K562 (cell line): ENCODE data around the gene ZNF584. TPM values are rescaled to one million over a fixed set of nuclear protein-coding genes. Genes with fewer than 3 reads are reported as not detected.

Experiments used
- ATAC-seq: fragments of 200-7000 bp; cut with Tn5 transposase; 3 replicates; pipeline ENCODE4 v1.9.1; 2020; ENCODE audit warnings: moderate library complexity
- BruUV-seq: library from RNA; stranded (reverse); fragments of 400-500 nt; replicated peaks from 2 replicates; lab custom pipeline; 2021; lab: Mats Ljungman, UMichigan
- CTCF ChIA-PET: fragments of 300-600 bp; formaldehyde crosslinking; extraction: SDS; loops from one replicate; lab custom pipeline; 2021; ENCODE audit warnings: low intra/inter-chr PET ratio; lab: Yijun Ruan, JAX
- POLR2A ChIA-PET: fragments of 300-600, 350-650 bp; sonication (Branson Sonifier 250); formaldehyde crosslinking; extraction: SDS; loops from one replicate; lab custom pipeline; 2021; ENCODE audit warnings: antibody characterized with exemption, inconsistent platforms; lab: Yijun Ruan, JAX
- DNase-seq, 4 experiments: peaks; one replicate each; pipeline versions ENCODE4 v3.0.0 to v3.0.0-alpha.2; 2011 to 2018; ENCODE audit warnings: low spot score in 3 of 4, mixed read lengths in 3 of 4; ENCODE audit errors: extremely low read depth in 1 of 4
- FAIRE-seq: peaks from 2 replicates; lab custom pipeline; 2011; peaks lifted over from hg19 to GRCh38; lab: Jason Lieb, UNC
- H2AFZ ChIP-seq: 2 replicates; pipeline ENCODE4 v1.6.0; 2011; ENCODE audit warnings: low read depth, low read length, control low read depth, inconsistent platforms
- H3K27ac ChIP-seq: fragments of 200-600 bp; 3 replicates; pipeline ENCODE4 v1.8.0; 2011; ENCODE audit warnings: low read depth, mild to moderate bottlenecking, control low read depth, inconsistent platforms, low read length, moderate library complexity, mixed read lengths; ENCODE audit errors: extremely low read depth
- H3K27me3 ChIP-seq, 2 experiments: fragments of 300-600 bp in 1 of 2; 2 replicates in 1 of 2; 3 replicates in 1 of 2; pipeline versions ENCODE4 v1.6.0 to v1.8.0; 2011; ENCODE audit warnings: inconsistent platforms in 2 of 2, low read length in 2 of 2, mild to moderate bottlenecking in 1 of 2, mixed read lengths in 1 of 2, moderate library complexity in 1 of 2; ENCODE audit not compliant: control insufficient read depth in 2 of 2, insufficient read depth in 2 of 2
- H3K36me3 ChIP-seq: fragments of 300-600 bp; 3 replicates; pipeline ENCODE4 v1.8.0; 2011; ENCODE audit warnings: mild to moderate bottlenecking, low read length, inconsistent platforms; ENCODE audit not compliant: control insufficient read depth, insufficient read depth
- H3K4me1 ChIP-seq, 2 experiments: fragments of 200-600 bp in 1 of 2; replicated peaks in 1 of 2; 2 replicates in 1 of 2; 3 replicates in 1 of 2; pipeline versions ENCODE4 v1.5.1 to v1.8.0; 2011; ENCODE audit warnings: inconsistent platforms in 2 of 2, low read length in 2 of 2, mild to moderate bottlenecking in 1 of 2, mixed read lengths in 1 of 2, moderate library complexity in 1 of 2; ENCODE audit not compliant: control insufficient read depth in 2 of 2, insufficient read depth in 2 of 2
- H3K4me2 ChIP-seq: 2 replicates; pipeline ENCODE4 v1.6.1; 2011; ENCODE audit warnings: low read length, control low read depth, inconsistent platforms, mixed read lengths; ENCODE audit not compliant: insufficient read depth
- H3K4me3 ChIP-seq: fragments of 200-600 bp; sonication (generic), shearing (Covaris generic); 2 replicates; pipeline ENCODE4 v1.5.1; 2016; ENCODE audit warnings: control low read depth, inconsistent platforms
- H3K79me2 ChIP-seq: fragments of 200-600 bp; 3 replicates; pipeline ENCODE4 v1.8.0; 2011; ENCODE audit warnings: low read length, inconsistent platforms; ENCODE audit not compliant: control insufficient read depth, insufficient read depth
- H3K9ac ChIP-seq, 2 experiments: 2 replicates each; pipeline versions ENCODE4 v1.6.0 to v1.6.1; 2011; ENCODE audit warnings: low read depth in 2 of 2, low read length in 2 of 2, control low read depth in 1 of 2, inconsistent platforms in 1 of 2, mild to moderate bottlenecking in 1 of 2, mixed read lengths in 1 of 2; ENCODE audit not compliant: insufficient read depth in 1 of 2
- H3K9me1 ChIP-seq: one replicate; pipeline ENCODE4 v1.6.0; 2011; ENCODE audit warnings: inconsistent platforms, mild to moderate bottlenecking, low read length, moderate library complexity; ENCODE audit not compliant: control insufficient read depth, insufficient read depth
- H3K9me3 ChIP-seq: replicated peaks from 2 replicates; pipeline ENCODE4 v1.5.1; 2011; ENCODE audit warnings: low read depth, low read length, inconsistent platforms; ENCODE audit not compliant: control insufficient read depth, insufficient read depth
- H4K20me1 ChIP-seq: replicated peaks from 2 replicates; pipeline ENCODE4 v1.6.1; 2011; ENCODE audit warnings: low read length, inconsistent platforms, mixed read lengths; ENCODE audit not compliant: control insufficient read depth, insufficient read depth
- PURB ChIP-seq: sonication (generic); formaldehyde crosslinking; IDR thresholded peaks from 2 replicates; pipeline ENCODE4 v1.9.0; 2021; ENCODE audit warnings: low read depth, mild to moderate bottlenecking, missing genetic modification reagents
- TCF7L2 ChIP-seq: fragments of 150-350 bp; IDR thresholded peaks from 2 replicates; pipeline ENCODE4 v1.6.1; 2016; ENCODE audit warnings: low read depth, mild to moderate bottlenecking, low read length, moderate library complexity
- TEAD1 ChIP-seq, 2 experiments: fragments of 450-650 bp in 1 of 2; sonication (generic) in 1 of 2; formaldehyde crosslinking; IDR thresholded peaks; 2 replicates each; pipeline versions ENCODE4 v1.4.0 to v1.8.0; 2020 to 2022; ENCODE audit warnings: mild to moderate bottlenecking in 2 of 2, missing genetic modification reagents in 1 of 2
- ZBTB33 ChIP-seq: sonication (generic); formaldehyde crosslinking; IDR thresholded peaks from 2 replicates; pipeline ENCODE4 v1.8.1; 2023; ENCODE audit warnings: mild to moderate bottlenecking, missing genetic modification reagents
- ZNF77 ChIP-seq: fragments of 250-450 bp; sonication (Bioruptor Pico); IDR thresholded peaks from 2 replicates; pipeline ENCODE4 v1.5.0; 2020
- WGBS: fragments of 100-300 bp; shearing (Covaris generic); methylation state at CpG from one replicate; pipeline ENCODE4 v1.1.6; 2016; ENCODE audit warnings: low coverage, mixed read lengths; ENCODE audit not compliant: insufficient coverage; ENCODE audit errors: missing lambda C conversion rate; 5-methylcytosine and 5-hydroxymethylcytosine counted together
- in situ Hi-C: fragments of 300-500 bp; cut with MboI; formaldehyde crosslinking; loops from 4 replicates; pipeline ENCODE4 v1.15.0; 2018; ENCODE audit warnings: inconsistent platforms, mixed read lengths
- intact Hi-C: fragments of 100-400 bp; cut with micrococcal nuclease; formaldehyde crosslinking; loops from 2 replicates; pipeline ENCODE4 v1.14.2; 2022
- polyA plus RNA-seq, 8 experiments: library from polyadenylated mRNA; depleted of rRNA in 4 of 8; stranded (reverse) in 5 of 8; unstranded in 3 of 8; fragments of >200 nt; fragmentation: Nextera tagmentation in 2 of 8; fragmentation: Illumina TruSeq in 1 of 8; extraction: Ambion mirVana in 2 of 8; extraction: Trizol in 1 of 8; gene quantifications; 2 replicates each; pipeline versions ENCODE4 v1.2.1 to v1.2.3, GENCODE V29; 2011 to 2014; ENCODE audit warnings: inconsistent platforms in 1 of 8, missing spikeins in 1 of 8
- total RNA-seq, 7 experiments: library from RNA; depleted of rRNA in 6 of 7; stranded (reverse); fragments of >200 nt in 6 of 7; fragmentation: Illumina TruSeq in 2 of 7; extraction: Trizol in 2 of 7; gene quantifications; 2 replicates each; pipeline versions ENCODE4 v1.2.1 to v1.2.3, GENCODE V29; 2011 to 2021; ENCODE audit warnings: low replicate concordance in 1 of 7
- TF ChIP-seq, protein P1 (sequence below): sonication (generic); formaldehyde crosslinking; IDR thresholded peaks from 2 replicates; pipeline ENCODE4 v1.8.0; 2022; ENCODE audit warnings: mild to moderate bottlenecking, low read depth, missing genetic modification reagents
- TF ChIP-seq, protein P2 (sequence below): sonication (generic); formaldehyde crosslinking; IDR thresholded peaks from 2 replicates; pipeline ENCODE4 v1.8.0; 2022; ENCODE audit warnings: mild to moderate bottlenecking, missing genetic modification reagents
- TF ChIP-seq, protein P3 (sequence below): sonication (generic); formaldehyde crosslinking; IDR thresholded peaks from 2 replicates; pipeline ENCODE4 v1.4.0; 2020; ENCODE audit warnings: mild to moderate bottlenecking, missing genetic modification reagents

Gene ZNF584
- total and polyA plus RNA-seq, 9 of the 15 experiments (the other 6 are each of a cell fraction or from before 2014, with no cell fraction given) = 5.8 to 43.4 (median 24.6) TPM

GRCh38 chr19:58396691-58397532 is 11.5 kb upstream of the ZNF584 start:
- BruUV-seq = no TSS peak
- intact Hi-C loops = no loop called here
- FAIRE-seq = no peak
- DNase-seq = peak in 1 of 4 experiments; percentile 11
- no peaks in the 10 kb centered on the region for H3K9me3 ChIP-seq
- no peak for ATAC-seq
- H3K27ac ChIP-seq = no peak overlapping the region
- WGBS = 88% methylated on average over 45 of the region's 58 CpGs
- ChIA-PET CTCF (no interaction called here), POLR2A (interaction anchor here (0.9 to 1.8 kb wide), 2 partner anchors 9 to 12 kb away, joined by 3 to 8 read pairs; partner anchors contain the start of gene ZNF584)
- no peaks in the 10 kb centered on the region for H3K27me3 ChIP-seq
- no peak overlapping the region for H3K4me3 ChIP-seq
- peaks cover 18% of the 10 kb centered on the region; the same call in 1 of the 2 replicates for H4K20me1 ChIP-seq
- H3K9ac ChIP-seq = peak overlapping the region in 1 of 2 experiments; percentile 49; a peak in 1 of 4 replicates
- no peak overlapping the region for H3K4me2 ChIP-seq
- peaks cover 22% of the 10 kb centered on the region for H3K79me2 ChIP-seq
- in situ Hi-C loops = no loop called here
- no peak overlapping the region for H2AFZ ChIP-seq
- H3K4me1 ChIP-seq = peaks cover 13 to 72% of the 10 kb centered on the region in 2 experiments
- H3K9me1 ChIP-seq = no peaks in the 10 kb centered on the region
- peaks cover 38% of the 10 kb centered on the region for H3K36me3 ChIP-seq
- TF ChIP-seq PURB (CRISPR knock-in tag) (no peak), TEAD1 (CRISPR knock-in tag; IDR thresholded peaks at IDR 0.05) (no peak), TCF7L2 (no peak), ZNF77 (no peak), ZBTB33 (CRISPR knock-in tag) (peak; percentile 84)
- TF ChIP-seq, protein P1, sequence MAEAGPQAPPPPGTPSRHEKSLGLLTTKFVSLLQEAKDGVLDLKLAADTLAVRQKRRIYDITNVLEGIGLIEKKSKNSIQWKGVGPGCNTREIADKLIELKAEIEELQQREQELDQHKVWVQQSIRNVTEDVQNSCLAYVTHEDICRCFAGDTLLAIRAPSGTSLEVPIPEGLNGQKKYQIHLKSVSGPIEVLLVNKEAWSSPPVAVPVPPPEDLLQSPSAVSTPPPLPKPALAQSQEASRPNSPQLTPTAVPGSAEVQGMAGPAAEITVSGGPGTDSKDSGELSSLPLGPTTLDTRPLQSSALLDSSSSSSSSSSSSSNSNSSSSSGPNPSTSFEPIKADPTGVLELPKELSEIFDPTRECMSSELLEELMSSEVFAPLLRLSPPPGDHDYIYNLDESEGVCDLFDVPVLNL (CRISPR knock-in tag) = no peak
- TF ChIP-seq, protein P2, sequence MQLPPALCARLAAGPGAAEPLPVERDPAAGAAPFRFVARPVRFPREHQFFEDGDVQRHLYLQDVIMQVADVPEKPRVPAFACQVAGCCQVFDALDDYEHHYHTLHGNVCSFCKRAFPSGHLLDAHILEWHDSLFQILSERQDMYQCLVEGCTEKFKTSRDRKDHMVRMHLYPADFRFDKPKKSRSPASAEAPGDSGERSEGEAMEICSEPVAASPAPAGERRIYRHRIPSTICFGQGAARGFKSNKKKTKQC (CRISPR knock-in tag) = no peak
- TF ChIP-seq, protein P3, sequence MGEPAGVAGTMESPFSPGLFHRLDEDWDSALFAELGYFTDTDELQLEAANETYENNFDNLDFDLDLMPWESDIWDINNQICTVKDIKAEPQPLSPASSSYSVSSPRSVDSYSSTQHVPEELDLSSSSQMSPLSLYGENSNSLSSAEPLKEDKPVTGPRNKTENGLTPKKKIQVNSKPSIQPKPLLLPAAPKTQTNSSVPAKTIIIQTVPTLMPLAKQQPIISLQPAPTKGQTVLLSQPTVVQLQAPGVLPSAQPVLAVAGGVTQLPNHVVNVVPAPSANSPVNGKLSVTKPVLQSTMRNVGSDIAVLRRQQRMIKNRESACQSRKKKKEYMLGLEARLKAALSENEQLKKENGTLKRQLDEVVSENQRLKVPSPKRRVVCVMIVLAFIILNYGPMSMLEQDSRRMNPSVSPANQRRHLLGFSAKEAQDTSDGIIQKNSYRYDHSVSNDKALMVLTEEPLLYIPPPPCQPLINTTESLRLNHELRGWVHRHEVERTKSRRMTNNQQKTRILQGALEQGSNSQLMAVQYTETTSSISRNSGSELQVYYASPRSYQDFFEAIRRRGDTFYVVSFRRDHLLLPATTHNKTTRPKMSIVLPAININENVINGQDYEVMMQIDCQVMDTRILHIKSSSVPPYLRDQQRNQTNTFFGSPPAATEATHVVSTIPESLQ (CRISPR knock-in tag) = no peak
